A673 (cell line): ENCODE measurements around the gene KCNK5. TPM values are rescaled to one million over a fixed set of nuclear protein-coding genes. Genes with fewer than 3 reads are reported as not detected.
A peak's percentile ranks its signal among the peaks of the same experiment; 100 is the strongest.

Source experiments
- BruUV-seq: library from RNA; stranded (reverse); fragments of 400-500 nt; replicated peaks from 2 replicates; lab custom pipeline; 2021; lab: Mats Ljungman, UMichigan
- CTCF ChIA-PET: fragments of 300-600 bp; sonication (Branson Sonifier 250); formaldehyde crosslinking; loops from one replicate; lab custom pipeline; 2022; ENCODE audit warnings: antibody characterized with exemption; lab: Charles Lee
- POLR2A ChIA-PET: fragments of 300-600 bp; sonication (Branson Sonifier 250); formaldehyde crosslinking; loops from one replicate; lab custom pipeline; 2022; ENCODE audit warnings: antibody characterized with exemption; ENCODE audit not compliant: low non-redundant PET; lab: Charles Lee
- DNase-seq: peaks from one replicate; pipeline ENCODE4 v3.0.0-alpha.2; 2015; ENCODE audit warnings: low spot score
- H3K27ac ChIP-seq: fragments of 200-600 bp; sonication (generic); 2 replicates; pipeline ENCODE4 v1.5.1; 2016; ENCODE audit warnings: mixed run types, low read depth, mild to moderate bottlenecking, mixed read lengths, antibody characterized with exemption, low read length; ENCODE audit not compliant: poor library complexity, severe bottlenecking
- H3K27me3 ChIP-seq: fragments of 200-600 bp; sonication (generic); replicated peaks from 2 replicates; pipeline ENCODE4 v1.6.1; 2017; ENCODE audit warnings: mixed run types, low read depth, mild to moderate bottlenecking, mixed read lengths, antibody characterized with exemption, low read length; ENCODE audit not compliant: insufficient read depth, poor library complexity
- H3K36me3 ChIP-seq: fragments of 200-600 bp; sonication (generic); 2 replicates; pipeline ENCODE4 v1.6.1; 2016; ENCODE audit warnings: mixed run types, mild to moderate bottlenecking, mixed read lengths, antibody characterized with exemption, low read length; ENCODE audit not compliant: insufficient read depth, poor library complexity, severe bottlenecking
- H3K4me1 ChIP-seq: fragments of 200-600 bp; sonication (generic); 2 replicates; pipeline ENCODE4 v1.6.1; 2017; ENCODE audit warnings: mixed run types, mild to moderate bottlenecking, mixed read lengths, antibody characterized with exemption, low read length; ENCODE audit not compliant: insufficient read depth, poor library complexity, severe bottlenecking
- H3K4me3 ChIP-seq: fragments of 200-600 bp; sonication (generic); 2 replicates; pipeline ENCODE4 v1.5.1; 2016; ENCODE audit warnings: low read depth, mixed run types, mild to moderate bottlenecking, mixed read lengths, low read length; ENCODE audit not compliant: poor library complexity, severe bottlenecking
- H3K9me3 ChIP-seq: fragments of 200-600 bp; sonication (generic); 2 replicates; pipeline ENCODE4 v1.6.1; 2016; ENCODE audit warnings: mixed run types, low read depth, mild to moderate bottlenecking, mixed read lengths, antibody characterized with exemption, low read length; ENCODE audit not compliant: poor library complexity, severe bottlenecking
- EZH2 ChIP-seq: fragments of 200-600 bp; sonication (generic); IDR thresholded peaks from 2 replicates; pipeline ENCODE4 v1.6.1; 2017; ENCODE audit warnings: borderline replicate concordance, low read depth, mild to moderate bottlenecking, mixed read lengths, antibody characterized with exemption, low read length; ENCODE audit not compliant: poor library complexity, severe bottlenecking
- intact Hi-C: fragments of 100-400 bp; cut with micrococcal nuclease; formaldehyde crosslinking; loops from one replicate; pipeline ENCODE4 v1.10.0; 2022; ENCODE audit not compliant: unreplicated experiment
- total RNA-seq: library from RNA; stranded (reverse); gene quantifications from 2 replicates; pipeline ENCODE4 v1.2.3, GENCODE V29; 2021
- TF ChIP-seq, protein P1 (sequence below): fragments of 300-800, 200-600 bp; sonication (generic); conservative IDR thresholded peaks from 2 replicates; pipeline ENCODE4 v1.5.1; 2017; ENCODE audit warnings: low read depth, mild to moderate bottlenecking, antibody characterized with exemption, low read length, moderate library complexity, mixed read lengths

Gene KCNK5
- total RNA-seq, 1 experiment from 2014 or later, result not detected

DNA sequence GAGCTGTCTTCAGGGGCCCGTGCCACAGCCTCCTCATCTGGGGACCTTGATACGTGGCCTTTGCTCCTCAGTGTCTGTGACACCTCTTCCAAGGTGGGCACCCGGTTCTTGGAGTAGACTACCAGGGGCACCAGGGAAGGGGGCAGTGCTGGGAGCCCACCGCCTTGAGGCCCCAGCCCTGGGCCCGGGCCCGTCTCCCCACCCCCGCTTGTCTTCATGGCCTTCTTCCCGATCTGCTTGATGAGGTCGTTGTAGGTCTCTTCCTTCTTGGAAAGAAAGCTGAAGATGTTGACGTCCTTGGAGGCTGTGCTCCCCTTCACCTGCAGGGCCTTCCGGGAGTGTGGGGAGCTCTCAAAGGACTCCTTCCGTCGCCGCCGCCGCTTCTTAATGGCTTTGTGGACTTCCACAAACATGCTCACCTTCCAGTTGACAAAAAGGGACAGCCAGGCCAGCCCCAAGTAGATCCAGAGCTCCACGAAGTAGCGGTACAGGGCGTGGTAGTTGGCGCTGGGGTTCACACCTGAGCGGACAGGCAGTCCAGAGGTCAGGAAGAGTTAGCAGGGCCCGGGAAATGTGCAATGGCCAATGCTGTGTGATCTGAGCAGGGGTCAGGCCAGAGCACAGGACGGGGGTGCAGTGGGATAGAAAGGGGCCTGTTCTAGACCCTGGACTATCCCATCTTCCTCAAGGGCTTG, 37.9 kb downstream of the KCNK5 start:
- POLR2A ChIA-PET, result no interaction called here
- Histone ChIP-seq H3K9me3 (no peaks in the 10 kb centered on the region), H3K4me1 (no peaks in the 10 kb centered on the region), H3K4me3 (no peak overlapping the region), H3K36me3 (no peaks in the 10 kb centered on the region), H3K27me3 (no peaks in the 10 kb centered on the region), H3K27ac (no peak overlapping the region)
- TF ChIP-seq, protein P1, sequence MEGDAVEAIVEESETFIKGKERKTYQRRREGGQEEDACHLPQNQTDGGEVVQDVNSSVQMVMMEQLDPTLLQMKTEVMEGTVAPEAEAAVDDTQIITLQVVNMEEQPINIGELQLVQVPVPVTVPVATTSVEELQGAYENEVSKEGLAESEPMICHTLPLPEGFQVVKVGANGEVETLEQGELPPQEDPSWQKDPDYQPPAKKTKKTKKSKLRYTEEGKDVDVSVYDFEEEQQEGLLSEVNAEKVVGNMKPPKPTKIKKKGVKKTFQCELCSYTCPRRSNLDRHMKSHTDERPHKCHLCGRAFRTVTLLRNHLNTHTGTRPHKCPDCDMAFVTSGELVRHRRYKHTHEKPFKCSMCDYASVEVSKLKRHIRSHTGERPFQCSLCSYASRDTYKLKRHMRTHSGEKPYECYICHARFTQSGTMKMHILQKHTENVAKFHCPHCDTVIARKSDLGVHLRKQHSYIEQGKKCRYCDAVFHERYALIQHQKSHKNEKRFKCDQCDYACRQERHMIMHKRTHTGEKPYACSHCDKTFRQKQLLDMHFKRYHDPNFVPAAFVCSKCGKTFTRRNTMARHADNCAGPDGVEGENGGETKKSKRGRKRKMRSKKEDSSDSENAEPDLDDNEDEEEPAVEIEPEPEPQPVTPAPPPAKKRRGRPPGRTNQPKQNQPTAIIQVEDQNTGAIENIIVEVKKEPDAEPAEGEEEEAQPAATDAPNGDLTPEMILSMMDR, result no peak
- TF ChIP-seq EZH2, result no peak
- CTCF ChIA-PET, result interaction anchor here (0.5 kb wide), 1 partner anchor 10 kb away, joined by 3 read pairs; no protein-coding TSS in a partner anchor
- no TSS peak for BruUV-seq
- no peak for DNase-seq
- intact Hi-C loops, result no loop called here

DNA sequence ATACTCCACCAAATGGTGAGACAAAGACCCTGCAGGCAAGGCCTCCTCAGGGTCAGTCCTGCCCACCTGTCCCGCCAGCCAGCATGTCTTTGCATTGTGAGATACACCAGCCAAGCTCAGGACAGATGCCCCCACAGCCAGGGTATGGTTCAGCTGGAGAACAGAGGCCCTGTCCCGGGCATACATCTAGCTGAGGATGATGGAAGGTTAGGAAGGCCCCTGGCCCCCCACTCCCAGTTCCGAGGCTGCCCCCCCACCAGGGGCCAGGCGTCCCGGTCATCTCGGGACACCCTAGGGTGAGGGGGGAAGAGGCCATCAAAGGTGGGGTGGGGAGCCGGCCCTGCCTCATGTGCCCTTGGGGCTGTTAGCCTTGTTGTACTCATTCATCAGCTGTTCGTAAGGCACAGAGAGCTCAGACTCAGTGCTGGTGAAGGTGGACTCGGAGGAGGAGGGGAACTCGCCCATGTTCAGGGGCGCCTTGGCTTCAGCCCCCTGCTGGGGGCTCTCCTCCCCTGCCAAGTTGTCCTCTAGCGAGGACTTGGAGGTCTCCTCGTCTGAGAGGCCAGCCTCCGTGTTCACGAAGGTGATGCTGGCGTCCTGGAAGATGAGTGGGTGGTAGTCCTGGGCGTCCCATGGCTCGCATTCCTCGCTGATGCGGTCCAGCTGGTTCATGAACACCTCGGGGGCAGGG, 38.6 kb downstream of the KCNK5 start:
- no peaks in the 10 kb centered on the region for H3K27me3 ChIP-seq
- intact Hi-C loops, result no loop called here
- ChIA-PET CTCF (interaction anchor here (0.5 to 0.6 kb wide), 2 partner anchors 11 to 494 kb away, joined by 3 read pairs; no protein-coding TSS in a partner anchor), POLR2A (no interaction called here)
- H3K36me3 ChIP-seq, result no peaks in the 10 kb centered on the region
- TF ChIP-seq EZH2, result no peak
- TF ChIP-seq, protein P1, result no peak
- no peaks in the 10 kb centered on the region for H3K9me3 ChIP-seq
- no peaks in the 10 kb centered on the region for H3K4me1 ChIP-seq
- H3K27ac ChIP-seq, result no peak overlapping the region
- no peak overlapping the region for H3K4me3 ChIP-seq
- DNase-seq, result no peak
- no TSS peak for BruUV-seq

DNA sequence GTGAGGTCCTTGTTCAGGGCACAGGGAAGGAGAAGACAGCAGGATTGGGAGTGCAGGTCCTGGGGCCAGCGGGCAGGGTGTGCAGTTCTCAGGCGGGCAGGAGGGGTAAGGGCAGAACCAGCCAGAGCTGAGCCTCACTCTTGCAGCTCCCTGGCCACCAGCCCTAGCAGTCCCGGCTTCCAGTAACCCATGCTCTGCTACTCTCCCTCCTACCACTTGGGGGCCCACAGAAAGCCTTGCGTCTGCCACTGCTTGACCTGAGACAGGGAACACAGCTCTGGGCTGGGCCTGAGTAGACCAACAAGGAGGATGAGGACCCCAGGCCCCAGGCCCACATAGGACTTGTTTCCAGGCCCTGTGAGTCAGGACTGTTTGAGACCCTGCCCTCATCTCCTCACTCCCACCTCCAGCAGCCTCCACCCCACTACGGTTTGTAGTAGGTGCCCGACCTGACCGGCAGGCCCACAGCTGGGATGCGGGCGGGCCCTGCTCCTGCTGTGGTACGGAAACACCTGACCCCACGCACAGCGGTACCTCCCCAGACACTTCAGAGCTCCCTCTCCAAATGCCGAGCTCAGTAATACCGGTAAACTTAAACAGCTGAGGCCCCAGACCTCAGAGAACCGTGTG, 39.2 kb downstream of the KCNK5 start:
- intact Hi-C loops, result no loop called here
- H3K27me3 ChIP-seq, result no peaks in the 10 kb centered on the region
- TF ChIP-seq, protein P1, result peak; percentile 57
- no peak for TF ChIP-seq EZH2
- no peaks in the 10 kb centered on the region for H3K36me3 ChIP-seq
- H3K27ac ChIP-seq, result no peak overlapping the region
- H3K4me3 ChIP-seq, result no peak overlapping the region
- CTCF ChIA-PET, result interaction anchor here (0.5 to 0.6 kb wide), 2 partner anchors 59 to 495 kb away, joined by 3 read pairs; no protein-coding TSS in a partner anchor
- no TSS peak for BruUV-seq
- no peaks in the 10 kb centered on the region for H3K4me1 ChIP-seq
- peak; percentile 33 for DNase-seq
- no peaks in the 10 kb centered on the region for H3K9me3 ChIP-seq
- POLR2A ChIA-PET, result no interaction called here
